Stimulated activated CD4-positive, alpha-beta T cell treated with anti-CD3 and anti-CD28 coated beads, Interleukin-4, amount 100 ng/mL, for 24 hours (primary cell): ENCODE results near the gene TUBB2B.
A peak's percentile ranks its signal among the peaks of the same experiment; 100 is the strongest.
"Not testable (repeated sequence)": the region's sequence is repeated elsewhere in the genome, so short reads cannot be mapped to it uniquely, and the experiment has no call there.

Source experiments
- DNase-seq: peaks from one replicate; pipeline ENCODE4 v3.0.0-alpha.2; 2020

TUBB2B gene

DNA sequence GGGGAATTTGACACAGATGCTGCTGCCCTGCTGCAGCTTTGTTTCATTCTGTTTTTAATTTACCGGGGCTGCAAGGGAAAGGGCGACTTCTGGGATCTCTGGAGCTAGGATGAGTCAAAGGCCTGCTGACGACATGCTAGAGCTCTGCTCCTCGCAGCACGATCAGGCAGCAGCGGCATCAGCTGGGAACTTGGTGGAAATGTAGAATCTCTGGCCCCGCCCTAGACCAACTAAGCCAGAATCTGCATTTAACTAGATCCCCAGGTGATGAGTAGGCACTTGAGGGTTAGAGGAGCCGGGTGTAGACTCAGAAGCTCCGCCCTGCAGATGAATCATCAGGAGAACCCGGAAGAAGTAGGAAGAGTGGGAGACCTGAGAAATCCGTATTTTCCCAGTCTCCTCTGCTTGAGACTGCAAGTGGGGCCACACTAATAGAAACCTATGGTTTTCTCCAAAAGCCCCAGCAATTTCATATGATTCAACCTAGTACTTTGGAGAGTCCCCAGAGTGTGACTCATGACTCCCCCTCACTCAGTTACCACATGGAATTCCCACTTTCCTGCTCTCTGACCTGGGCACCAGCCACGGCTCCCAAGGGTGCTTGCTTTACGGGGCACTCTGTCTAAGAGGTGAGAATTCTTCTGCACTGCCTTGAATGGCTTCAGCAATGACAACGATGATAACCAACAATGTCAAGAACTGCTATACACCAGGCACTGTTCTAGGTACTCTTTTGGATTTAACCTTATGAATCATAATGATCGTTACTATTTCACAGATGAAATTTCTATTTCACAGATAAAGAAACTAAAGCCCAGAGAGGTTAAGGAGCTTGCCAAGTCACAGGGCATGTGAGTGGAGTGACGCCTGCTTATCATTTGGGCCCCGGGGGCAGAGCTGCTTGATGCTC is 18.1 kb downstream of the TUBB2B start:
- peak; percentile 81 for DNase-seq

DNA sequence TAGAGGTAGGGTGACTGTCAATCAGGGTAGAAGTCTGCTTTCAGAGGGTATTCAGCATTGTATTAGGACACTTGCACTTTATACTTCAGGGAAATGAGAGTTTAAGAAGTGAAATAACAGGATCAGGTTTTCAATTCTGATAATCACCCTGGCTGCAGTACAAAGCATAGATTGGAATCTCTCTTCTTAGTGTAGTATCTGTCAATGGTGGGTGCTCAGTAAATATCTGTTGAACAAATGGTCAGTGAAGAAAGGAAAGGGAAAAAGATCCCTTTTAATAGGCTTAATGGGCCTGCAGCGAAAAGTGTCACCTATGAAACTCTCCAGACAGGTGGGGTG is 18.7 kb downstream of the TUBB2B start:
- no peak for DNase-seq

DNA sequence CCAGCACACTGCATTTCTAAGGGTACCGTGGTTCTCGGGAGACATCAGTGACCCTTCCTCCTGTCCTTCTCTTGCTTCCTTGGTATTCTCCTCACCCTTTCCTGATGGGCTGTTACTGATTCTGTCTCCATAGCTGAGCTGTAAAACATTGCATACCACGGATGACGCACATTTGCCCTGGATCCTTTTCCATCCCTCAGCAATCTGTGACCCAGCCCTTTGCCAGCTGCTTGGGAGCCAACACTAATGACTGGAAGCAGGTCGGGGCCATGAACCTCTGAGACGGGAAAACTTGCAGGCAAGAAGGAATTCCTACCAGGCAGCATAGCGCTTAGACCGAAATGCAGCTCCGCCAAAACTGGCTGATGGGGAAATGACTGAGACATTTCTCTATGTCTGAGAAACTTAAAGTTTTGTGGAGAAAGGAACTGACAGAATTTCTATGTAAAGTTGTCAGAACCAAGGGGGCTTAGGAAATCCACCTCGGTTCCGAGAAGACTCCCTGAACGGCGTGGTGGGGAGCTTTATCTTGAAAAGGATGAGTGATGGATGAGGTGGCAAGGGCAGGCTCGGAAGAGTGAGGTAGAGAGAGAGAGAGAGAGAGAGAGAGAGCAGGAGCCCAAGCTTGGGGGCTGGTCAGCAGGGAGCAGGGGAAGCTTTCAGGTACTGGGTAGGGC is 19.2 kb downstream of the TUBB2B start:
- no peak for DNase-seq

DNA sequence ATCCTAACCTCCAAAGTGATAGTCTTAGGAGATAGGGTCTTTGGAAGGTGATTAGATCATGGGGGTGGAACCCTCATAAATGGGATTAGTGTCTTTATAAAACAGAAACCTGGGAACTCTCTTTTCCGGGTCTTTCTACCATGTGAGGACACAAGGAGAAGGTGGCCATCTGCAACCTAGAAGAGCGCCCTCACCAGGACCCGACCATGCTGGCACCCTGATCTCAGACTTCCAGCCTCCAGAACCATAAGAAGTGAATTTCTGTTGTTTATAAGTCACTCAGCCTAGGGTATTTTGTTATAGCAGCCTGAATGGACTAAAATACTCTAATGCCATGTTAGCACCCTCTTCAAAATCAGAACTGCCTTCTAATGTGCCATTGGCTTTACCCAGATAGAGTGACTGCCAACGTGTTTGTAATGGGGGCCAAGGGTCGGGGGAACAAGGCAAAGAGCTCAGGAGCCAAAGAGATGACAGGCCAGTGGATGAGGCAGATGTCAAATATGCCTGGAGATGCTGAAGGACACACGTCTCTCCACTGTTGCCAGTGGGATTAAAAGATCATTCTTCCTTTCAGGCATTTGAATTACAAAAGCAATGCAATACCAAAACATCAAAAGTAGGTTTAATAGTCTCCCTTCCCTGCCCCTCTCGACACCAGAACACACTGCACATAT is 21.0 kb downstream of the TUBB2B start:
- DNase-seq: no peak

DNA sequence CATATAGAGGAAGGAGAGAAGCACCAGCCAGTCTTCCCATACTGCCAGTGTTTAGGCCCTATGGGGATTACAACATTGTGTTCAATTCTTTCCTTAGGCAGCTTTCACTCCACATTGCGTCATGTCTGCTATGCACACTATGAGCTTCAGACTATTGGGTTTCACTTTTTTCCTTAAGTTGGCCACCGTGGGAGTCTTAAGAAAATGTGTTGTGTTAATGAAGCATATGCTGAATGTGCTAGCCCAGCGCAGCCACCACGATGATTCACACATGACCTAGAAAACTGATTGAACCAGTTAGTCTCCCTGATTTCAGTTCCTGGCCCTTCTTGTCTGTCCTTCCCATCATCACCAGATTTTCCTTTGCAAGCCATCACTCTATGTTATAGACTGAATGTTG is 21.5 kb downstream of the TUBB2B start:
- DNase-seq: no peak

DNA sequence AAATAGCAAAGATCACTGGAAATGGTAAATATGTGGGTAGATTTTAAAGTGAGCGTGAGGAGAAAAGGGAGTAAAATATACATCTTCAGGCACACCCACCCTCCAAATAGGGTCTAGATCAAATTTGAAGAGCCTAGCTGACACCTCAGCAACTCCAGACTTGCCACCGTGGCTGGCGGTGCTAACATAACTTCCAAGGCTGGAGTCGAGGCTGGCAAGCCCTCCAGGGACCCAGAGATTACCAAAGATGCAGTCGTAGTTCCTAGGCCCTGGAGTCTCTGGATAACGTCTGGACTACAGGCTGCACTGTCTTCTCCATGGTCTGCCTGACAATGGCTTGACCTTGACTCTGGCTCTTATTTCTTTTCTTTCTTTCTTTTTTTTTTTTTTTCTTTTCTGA is 22.5 kb downstream of the TUBB2B start:
- DNase-seq: no peak

DNA sequence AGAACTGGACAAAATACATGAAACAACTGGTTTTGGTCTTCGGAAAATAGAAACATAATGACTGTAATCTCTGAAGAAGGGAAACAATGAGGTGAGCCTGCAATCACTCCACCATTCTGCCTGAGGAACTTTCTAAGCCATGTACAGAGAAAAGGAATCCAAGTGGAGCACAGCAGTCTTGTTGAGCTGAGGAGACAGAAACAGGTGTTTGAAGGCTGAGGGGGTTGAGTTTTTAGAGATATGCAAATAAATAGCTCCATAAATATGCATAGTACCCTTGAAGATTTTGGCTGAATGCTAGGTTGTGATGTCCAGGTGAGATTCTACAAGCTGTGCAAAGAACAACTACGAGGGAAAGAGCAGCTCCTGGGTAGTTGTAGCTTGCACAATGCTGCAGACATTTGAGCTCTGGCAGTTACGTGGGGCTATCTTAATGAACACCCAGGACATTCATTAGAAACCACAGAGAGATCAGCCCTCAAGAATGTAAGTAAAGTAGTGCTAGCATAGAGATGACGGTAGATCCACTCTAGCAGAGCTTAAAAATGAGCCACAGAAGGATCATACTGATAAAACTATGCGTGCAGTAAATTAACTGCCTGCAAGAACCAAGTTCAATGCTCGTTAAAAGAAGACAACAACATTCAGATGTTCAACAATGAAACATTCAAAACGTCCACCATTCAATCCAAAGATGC is 24.3 kb downstream of the TUBB2B start:
- DNase-seq: no peak

DNA sequence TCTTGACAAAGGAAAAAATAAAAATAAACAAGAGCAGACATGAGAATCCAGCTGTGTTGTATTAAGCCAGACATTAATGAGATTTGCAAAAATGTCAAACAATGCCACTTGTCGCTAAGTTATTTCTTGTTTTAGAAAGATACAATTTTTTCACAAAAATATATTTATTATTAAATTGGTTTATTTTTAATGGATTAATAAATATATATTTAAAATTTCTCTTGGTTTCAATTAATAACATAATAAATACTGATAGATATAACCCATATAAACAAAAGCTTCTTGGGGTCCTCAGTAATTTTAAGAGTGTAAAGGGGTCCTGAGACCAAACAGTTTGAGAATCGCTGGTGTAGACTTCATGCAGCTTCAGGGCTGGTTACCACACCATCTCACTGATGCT is 26.1 kb downstream of the TUBB2B start:
- DNase-seq: no peak

DNA sequence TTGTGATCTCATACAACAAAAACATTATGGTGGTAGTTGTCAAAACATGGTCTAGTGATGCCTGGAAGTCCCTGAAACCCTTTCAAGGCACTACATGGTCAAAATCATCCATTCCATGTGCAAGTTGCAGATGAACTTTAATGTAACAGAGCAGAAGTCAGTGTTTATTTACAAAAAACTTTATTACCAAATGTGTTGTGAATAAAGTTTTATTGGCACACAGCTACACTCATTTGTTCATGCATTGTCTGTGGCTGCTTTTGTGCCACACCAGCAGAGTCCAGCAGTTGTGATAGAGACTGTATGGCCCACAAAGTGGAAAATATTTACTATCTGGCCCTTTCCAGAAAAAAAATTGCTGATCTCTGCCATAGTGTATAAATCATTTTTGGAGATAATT is 26.8 kb downstream of the TUBB2B start:
- DNase-seq: no peak

DNA sequence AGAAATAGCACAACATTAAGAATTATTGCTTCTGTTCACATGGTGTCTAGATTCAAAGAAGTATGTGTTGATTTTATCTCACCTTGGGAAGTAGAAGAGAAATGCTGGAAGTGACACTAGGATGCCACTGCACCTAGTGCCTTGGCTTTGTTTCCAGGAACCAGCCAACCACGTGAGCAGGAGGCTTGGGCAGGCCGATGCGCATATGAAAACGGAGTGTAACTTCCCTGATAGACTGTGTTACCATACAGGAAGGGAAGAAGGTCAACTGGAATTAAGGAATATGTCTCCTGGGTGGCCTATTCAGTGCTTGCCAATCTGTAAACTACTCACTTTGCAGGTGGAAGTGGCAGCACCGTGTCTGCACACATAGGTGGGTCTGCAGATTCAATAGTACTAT is 28.1 kb downstream of the TUBB2B start:
- no peak for DNase-seq

DNA sequence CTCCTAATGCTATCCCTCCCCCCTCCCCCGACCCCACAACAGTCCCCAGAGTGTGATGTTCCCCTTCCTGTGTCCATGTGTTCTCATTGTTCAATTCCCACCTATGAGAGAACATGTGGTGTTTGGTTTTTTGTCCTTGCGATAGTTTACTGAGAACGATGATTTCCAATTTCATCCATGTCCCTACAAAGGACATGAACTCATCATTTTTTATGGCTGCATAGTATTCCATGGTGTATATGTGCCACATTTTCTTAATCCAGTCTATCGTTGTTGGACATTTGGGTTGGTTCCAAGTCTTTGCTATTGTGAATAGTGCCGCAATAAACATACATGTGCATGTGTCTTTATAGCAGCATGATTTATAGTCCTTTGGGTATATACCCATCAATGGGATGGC is 29.7 kb downstream of the TUBB2B start:
- DNase-seq: not testable (repeated sequence)

DNA sequence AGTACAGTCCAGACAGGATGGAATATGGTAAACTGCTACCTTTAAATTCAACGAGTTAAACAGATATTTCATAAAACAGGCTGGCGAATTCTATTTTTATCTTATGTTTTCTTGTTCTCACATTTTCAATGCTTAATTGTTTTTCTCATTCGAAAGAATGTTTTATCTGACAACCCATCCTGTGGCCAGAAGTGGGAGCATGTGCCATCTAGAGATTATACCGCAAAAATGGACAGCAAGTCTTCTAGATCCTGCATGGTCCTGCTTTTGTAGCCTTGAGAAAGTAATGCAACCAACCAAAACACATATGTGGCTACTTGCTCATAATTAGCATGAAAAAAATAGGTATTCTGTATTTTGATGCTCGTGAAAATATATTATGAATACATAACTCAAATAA is 30.7 kb downstream of the TUBB2B start:
- no peak for DNase-seq

DNA sequence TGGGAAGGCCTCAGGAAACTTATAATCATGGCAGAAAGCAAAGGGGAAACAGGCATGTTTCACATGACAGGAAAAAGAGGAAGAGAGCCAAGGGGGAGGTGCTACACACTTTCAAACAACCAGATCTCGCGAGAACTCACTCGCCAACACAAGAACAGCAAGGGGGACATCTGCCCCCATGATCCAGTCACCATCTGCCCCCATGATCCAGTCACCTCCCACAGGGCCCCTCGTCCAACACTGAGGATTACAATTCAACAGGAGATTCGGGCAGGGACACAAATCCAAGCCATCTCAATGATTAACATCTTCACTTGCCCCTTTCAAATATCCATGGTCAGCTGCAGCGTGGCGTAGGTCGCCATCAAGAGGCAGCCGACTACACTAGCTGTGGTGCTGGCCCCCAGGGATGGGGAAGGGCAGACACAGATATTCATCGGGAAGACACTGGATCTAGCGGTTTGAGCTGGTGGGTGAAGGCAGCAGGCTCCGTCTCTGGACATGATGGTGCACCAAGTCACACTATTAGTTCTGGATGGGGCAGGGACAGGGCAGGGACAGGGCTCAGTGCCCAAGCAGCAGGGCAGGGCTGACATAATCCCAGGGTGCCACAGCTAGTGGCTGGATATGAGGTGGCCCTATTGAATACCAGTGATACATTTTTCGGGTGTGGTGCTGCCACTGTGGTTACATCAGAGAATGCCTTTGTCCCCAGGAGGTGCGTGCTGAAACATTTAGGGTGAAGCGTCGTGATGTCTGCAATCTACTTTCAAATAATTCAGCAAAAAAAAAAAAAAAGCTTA is 31.6 kb downstream of the TUBB2B start:
- DNase-seq: no peak

DNA sequence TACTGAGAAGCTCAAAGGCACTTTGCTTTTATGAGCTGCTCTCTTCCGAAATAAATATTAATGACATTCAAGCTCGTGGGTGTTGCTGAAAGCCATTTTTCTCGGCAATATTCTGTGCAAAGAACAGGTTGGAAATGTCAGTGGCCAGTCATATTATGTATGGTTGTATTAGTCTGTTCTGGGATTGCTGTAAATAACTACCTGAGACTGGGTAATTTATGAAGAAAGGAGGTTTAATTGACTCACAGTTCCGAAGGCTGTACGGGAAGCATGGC is 32.1 kb downstream of the TUBB2B start:
- no peak for DNase-seq

DNA sequence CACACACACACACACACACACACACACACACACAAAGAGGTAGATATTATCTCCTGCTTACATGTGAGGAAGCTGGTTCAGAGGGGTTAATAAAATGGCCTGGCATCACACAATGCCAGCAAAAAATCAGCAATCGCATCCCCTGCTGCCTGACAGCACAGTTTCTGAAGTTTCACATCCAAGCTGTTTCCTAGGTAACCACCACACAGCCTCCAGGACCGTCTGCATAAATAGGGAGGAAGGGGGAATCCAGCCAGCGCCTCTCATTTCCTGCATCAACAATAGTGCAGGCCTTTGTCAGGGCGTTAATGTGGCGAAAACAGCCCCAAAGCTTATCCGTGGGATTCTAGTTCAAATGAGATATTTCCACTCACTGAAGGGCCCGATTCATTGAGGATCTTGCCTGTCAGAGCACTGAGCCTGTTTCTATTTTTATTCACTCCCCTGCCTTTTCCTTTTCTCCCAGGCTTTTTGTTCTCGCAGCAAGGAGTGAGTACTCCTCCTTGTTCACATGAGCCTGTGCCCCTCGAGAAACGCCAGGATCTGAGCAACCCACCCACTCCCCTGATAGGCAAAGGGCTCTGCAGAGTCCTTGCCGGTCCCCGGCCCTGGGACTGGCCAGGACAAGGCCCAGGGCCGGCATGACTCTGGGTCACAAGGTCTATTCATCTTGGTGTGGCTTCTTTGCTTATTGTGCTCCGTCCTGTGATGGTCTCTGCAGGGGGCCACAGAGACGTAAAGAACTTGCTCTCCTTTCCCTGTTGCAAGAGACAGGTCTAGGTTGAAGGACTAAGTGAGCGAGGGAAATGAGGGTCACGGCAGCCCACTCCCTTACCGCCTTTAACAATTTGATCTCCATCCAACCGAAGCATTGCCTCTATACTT is 32.7 kb downstream of the TUBB2B start:
- no peak for DNase-seq

DNA sequence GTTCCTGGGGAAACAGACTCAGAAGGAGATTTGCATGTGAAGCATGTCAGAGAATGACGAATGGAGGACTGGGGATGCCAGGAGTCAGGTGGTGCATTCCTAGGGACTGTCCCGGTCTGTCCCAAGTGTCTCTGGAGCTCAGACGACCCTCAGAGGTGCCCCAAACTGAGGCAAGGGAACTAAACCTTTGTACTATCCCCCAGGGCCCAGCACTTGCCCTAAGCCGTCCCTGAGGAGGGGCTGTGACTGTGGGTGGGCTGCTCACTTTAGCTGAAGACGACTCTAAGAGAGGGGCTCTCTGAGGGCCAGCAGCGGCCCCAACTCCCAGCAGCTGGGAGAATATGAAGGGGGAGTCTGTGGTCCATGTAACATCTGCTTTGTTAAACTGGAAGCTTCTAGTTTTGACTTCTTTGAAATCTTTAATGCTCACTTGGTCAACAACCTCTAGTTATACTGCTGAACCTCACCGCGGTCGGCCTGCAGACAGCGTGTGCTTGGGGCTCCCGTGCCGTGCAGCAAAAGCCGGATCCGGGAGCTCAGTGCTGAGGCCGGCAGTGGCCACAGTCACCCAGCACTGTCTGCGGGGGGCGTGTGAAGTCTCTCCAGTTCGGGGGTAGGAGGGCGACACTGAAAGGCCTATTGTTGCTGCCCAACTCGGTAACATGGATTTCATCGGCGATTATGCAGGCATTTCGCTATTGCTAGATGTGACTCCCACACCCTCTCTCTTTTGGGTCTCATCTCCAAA is 34.2 kb downstream of the TUBB2B start:
- no peak for DNase-seq

DNA sequence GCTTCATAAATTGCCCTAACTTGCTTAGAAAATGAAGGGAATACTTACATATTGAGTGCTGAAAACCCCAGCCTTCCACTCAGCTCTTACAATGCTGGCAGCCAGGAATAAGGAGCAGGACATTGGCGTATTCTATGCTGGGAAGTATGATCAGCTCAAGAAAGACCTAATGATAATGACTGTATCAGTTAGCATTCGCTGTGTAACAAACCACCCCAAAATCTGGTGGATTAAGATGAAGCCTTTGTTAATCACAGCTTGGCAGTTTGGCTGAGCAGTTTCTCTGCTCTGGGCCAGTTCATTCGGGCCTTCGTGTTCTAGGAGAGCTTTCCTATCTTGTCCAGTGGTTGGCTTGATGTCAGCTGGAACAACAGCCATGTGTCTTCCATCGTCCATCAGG is 36.7 kb downstream of the TUBB2B start:
- no peak for DNase-seq

DNA sequence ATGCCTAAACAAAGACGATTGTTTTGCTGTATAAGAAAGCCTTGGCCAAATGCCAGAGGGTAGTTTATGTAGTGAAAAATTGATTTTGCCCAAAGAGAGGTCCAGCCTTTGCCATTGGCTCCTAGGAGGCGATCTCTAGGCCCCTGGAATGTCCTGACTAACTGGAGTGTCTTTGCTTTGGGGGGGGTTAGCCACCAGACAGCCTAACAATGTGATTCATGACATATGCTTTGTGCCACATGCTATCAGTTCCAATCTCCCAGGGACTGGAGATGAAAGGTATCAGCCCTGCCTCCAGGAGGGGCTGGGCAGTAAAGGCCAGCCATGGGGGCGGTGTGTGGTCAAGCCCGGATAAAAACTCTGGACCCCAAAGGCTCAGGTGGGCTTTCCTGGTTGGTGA is 37.4 kb downstream of the TUBB2B start:
- DNase-seq: no peak

DNA sequence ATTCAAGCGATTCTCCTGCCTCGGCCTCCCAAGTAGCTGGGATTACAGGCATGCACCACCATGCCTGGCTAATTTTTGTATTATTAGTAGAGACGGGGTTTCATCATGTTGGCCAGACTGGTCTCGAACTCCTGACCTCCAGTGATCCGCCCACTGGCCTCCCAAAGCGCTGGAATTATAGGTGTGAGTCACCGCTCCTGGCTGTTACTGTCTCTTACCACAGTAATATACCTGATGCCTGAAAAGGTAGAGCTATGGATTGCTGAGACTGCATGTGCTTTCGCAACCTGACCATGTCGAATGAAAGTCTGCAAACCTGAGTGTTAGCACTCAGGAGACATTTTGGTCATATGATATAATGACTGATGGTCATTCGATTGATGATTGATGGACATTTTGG is 38.3 kb downstream of the TUBB2B start:
- DNase-seq: not testable (repeated sequence)

DNA sequence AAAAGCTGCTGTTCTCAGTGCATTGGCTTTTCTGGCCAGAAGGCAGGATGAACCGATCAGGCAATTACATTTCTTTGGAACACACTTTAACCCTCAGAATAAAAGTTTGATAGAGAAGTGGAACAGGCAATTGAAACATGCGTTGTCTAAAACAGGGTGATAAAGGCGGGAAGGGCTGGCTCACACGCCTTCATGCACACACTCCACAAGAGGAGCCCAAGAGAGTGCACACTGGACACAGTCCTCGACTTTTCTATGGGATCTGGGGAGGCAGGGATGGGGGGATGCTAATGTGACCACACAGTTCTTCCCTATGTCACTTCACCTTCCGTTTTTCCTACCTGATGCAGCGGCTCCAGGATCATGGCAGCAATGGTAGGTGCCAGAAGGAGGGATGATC is 39.2 kb downstream of the TUBB2B start:
- DNase-seq: no peak

DNA sequence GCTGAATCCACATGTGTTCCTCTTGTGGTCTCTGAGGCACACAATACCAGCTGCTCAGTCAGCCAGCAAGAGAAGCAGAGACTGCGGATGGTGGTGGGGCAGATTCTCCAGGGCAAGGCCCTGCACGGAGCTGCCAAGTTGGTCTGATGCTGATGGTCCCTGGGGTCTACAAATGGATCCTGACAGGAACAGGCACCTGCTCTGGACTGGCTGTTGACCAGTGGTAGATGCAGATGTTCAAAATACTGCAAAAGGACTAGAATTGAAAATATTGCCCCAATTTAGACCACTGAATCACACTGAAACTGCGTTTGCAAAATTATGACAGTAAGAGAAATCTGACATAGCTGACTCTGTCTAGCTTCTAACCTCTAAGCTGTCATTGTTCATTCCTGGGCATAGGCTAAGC is 40.5 kb downstream of the TUBB2B start:
- DNase-seq: no peak
